ENCODE results near the gene TNFAIP8.

The TNFAIP8 gene

DNA sequence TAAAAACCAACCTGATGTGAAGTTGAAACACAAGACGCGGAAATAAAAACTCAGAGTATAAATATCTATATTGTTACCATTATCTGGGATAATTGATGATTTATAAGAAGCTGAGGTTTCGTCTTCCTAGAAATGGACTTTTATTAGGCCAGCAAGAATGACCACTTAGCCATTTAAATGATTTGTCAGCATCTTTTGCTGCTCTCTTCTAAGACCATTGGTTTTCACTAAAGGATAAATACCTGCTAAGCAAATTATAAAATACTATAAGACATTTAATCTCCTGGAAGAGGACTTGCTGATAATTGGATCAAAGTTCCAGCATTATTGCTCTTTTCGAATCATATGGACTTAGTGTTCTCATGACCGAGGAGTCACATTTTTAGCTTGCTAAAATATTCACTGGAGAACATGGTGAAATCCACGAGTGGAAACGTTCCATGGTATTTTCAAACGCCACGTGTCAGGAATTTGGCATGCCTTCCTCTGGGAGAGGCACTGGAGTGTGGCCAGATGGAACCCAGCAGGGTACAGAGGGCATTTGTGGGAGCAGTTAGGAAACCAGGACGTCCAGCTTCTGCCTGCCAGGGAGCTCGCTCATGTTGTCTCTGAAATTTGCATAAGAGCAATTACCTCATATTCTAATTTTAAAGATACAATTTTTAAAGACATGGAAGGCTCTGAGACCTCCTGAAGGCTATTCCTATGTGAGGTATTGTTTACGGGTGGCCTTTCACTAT lies 43.1 kb downstream of the TNFAIP8 start:
- peaks cover 2% of the 10 kb centered on the region for H3K36me3 Mint-ChIP-seq (ENCODE audit: low read depth)
- peak overlapping the region in 1 of 3 experiments; percentile 31 for H3K27ac Mint-ChIP-seq
- no peaks in the 10 kb centered on the region for H3K9me3 Mint-ChIP-seq
- H3K4me3 Mint-ChIP-seq: no peak overlapping the region
- TF ChIP-seq, protein P1, sequence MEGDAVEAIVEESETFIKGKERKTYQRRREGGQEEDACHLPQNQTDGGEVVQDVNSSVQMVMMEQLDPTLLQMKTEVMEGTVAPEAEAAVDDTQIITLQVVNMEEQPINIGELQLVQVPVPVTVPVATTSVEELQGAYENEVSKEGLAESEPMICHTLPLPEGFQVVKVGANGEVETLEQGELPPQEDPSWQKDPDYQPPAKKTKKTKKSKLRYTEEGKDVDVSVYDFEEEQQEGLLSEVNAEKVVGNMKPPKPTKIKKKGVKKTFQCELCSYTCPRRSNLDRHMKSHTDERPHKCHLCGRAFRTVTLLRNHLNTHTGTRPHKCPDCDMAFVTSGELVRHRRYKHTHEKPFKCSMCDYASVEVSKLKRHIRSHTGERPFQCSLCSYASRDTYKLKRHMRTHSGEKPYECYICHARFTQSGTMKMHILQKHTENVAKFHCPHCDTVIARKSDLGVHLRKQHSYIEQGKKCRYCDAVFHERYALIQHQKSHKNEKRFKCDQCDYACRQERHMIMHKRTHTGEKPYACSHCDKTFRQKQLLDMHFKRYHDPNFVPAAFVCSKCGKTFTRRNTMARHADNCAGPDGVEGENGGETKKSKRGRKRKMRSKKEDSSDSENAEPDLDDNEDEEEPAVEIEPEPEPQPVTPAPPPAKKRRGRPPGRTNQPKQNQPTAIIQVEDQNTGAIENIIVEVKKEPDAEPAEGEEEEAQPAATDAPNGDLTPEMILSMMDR (IDR thresholded peaks at IDR 0.05; ENCODE audit: unreplicated experiment in 3 of 3): no peak
- peaks cover 7% of the 10 kb centered on the region for H3K4me1 Mint-ChIP-seq
- H3K27me3 Mint-ChIP-seq (ENCODE audit: low read depth): peaks cover 4% of the 10 kb centered on the region

GRCh38 chr5:119400245-119400644 lies 44.4 kb downstream of the TNFAIP8 start:
- Mint-ChIP-seq H3K9me3 (no peaks in the 10 kb centered on the region), H3K27me3 (ENCODE audit: low read depth) (peaks cover 4% of the 10 kb centered on the region), H3K4me3 (no peak overlapping the region), H3K4me1 (peaks cover 2% of the 10 kb centered on the region), H3K36me3 (ENCODE audit: low read depth) (no peaks in the 10 kb centered on the region), H3K27ac (no peak overlapping the region)
- TF ChIP-seq, protein P1 (IDR thresholded peaks at IDR 0.05; ENCODE audit: unreplicated experiment in 3 of 3): no peak

- H3K27ac Mint-ChIP-seq: no peak overlapping the region
- no peaks in the 10 kb centered on the region for H3K36me3 Mint-ChIP-seq (ENCODE audit: low read depth)
- TF ChIP-seq, protein P1 (IDR thresholded peaks at IDR 0.05; ENCODE audit: unreplicated experiment in 3 of 3): no peak
- H3K9me3 Mint-ChIP-seq: no peaks in the 10 kb centered on the region
- peaks cover 9% of the 10 kb centered on the region for H3K27me3 Mint-ChIP-seq (ENCODE audit: low read depth)
- no peaks in the 10 kb centered on the region for H3K4me1 Mint-ChIP-seq
- H3K4me3 Mint-ChIP-seq: no peak overlapping the region
These were observed 46.3 kb downstream of the TNFAIP8 start for GRCh38 chr5:119402081-119402480.

DNA sequence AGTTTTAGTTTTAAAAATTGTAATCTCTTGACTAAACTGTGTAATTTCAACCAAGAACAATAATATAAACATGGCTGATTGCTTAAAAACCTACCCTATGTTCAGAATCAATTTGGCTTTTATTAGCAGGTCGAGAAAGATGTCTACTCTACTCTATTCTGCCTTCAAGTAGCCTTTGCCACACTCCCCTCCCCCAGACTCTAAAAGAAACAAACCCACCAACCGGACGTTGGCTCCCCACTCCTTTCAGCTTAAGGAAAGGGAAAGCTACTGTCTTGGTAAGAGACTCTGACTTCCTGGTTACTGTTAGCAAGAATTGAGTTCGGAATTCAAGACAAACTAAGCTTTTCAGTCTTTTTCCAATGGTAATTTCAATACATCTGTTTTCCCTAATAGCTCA lies 46.7 kb downstream of the TNFAIP8 start:
- Mint-ChIP-seq H3K27ac (no peak overlapping the region), H3K9me3 (no peaks in the 10 kb centered on the region), H3K36me3 (ENCODE audit: low read depth) (no peaks in the 10 kb centered on the region), H3K4me1 (no peaks in the 10 kb centered on the region), H3K27me3 (ENCODE audit: low read depth) (peaks cover 9% of the 10 kb centered on the region), H3K4me3 (no peak overlapping the region)
- TF ChIP-seq, protein P1 (IDR thresholded peaks at IDR 0.05; ENCODE audit: unreplicated experiment in 3 of 3): no peak

DNA sequence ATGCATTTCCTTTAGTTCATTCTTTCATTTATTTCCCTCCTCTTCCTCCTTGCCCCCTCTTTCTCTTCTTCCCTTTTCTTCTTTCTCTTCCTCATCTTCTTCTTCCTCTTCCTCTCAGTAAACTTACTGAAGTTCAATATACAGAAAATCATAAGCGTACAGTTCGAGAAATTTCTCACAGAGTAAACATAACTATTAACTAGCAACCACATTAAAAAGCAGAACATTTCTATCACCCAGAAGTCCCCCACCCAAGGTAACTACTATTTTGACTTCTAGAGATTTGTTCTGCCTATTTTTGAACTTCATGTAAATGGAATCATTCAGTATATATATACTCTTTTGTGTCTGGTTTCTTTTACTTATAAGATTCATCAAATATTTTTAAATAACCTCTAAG lies 48.2 kb downstream of the TNFAIP8 start:
- H3K27me3 Mint-ChIP-seq (ENCODE audit: low read depth): peaks cover 9% of the 10 kb centered on the region

More for the DNA sequence above, 48.2 kb downstream of the TNFAIP8 start:
- H3K36me3 Mint-ChIP-seq (ENCODE audit: low read depth): no peaks in the 10 kb centered on the region
- H3K4me3 Mint-ChIP-seq: no peak overlapping the region
- H3K27ac Mint-ChIP-seq: no peak overlapping the region
- TF ChIP-seq, protein P1 (IDR thresholded peaks at IDR 0.05; ENCODE audit: unreplicated experiment in 3 of 3): no peak
- no peaks in the 10 kb centered on the region for H3K4me1 Mint-ChIP-seq
- no peaks in the 10 kb centered on the region for H3K9me3 Mint-ChIP-seq

Measured in nephron (organoid).